Mammary epithelial cell (primary cell): ENCODE measurements around the gene SLC43A2.

ENCODE experiments used
- EZH2 ChIP-seq: IDR thresholded peaks from 2 replicates; pipeline ENCODE4 v1.6.1; 2012; ENCODE audit warnings: low read length, inconsistent platforms, borderline replicate concordance
- TF ChIP-seq, protein P1 (sequence below), 2 donors: IDR thresholded peaks in 1 of 2; conservative IDR thresholded peaks in 1 of 2; 2 replicates each; pipeline ENCODE4 v1.5.1; 2011 to 2012; ENCODE audit warnings: inconsistent platforms in 2 of 2, low read length in 2 of 2, mild to moderate bottlenecking in 2 of 2, control low read depth in 1 of 2, low read depth in 1 of 2; ENCODE audit not compliant: insufficient read depth in 1 of 2; ENCODE audit errors: extremely low read depth in 1 of 2

DNA sequence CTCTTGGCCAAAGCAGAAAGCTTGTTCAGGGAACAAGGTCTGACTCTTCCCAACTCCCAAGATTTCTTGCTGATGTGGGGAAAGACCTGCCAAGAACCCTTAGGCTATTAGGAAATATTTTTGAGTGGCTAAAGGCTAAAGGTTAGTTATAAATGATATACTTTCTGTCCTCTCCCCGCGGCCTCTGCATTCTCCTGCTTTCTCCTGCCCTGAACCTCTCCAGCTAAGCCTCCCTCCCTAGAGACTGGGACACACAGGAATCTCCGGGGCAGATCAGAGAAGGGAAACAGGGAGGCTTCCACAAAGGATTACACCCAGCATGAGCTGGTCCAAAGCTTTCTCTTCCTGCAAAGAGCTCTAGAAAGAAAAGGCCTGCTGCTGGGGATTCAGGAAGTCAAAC is 2.3 kb downstream of the SLC43A2 start:
- TF ChIP-seq, protein P1, sequence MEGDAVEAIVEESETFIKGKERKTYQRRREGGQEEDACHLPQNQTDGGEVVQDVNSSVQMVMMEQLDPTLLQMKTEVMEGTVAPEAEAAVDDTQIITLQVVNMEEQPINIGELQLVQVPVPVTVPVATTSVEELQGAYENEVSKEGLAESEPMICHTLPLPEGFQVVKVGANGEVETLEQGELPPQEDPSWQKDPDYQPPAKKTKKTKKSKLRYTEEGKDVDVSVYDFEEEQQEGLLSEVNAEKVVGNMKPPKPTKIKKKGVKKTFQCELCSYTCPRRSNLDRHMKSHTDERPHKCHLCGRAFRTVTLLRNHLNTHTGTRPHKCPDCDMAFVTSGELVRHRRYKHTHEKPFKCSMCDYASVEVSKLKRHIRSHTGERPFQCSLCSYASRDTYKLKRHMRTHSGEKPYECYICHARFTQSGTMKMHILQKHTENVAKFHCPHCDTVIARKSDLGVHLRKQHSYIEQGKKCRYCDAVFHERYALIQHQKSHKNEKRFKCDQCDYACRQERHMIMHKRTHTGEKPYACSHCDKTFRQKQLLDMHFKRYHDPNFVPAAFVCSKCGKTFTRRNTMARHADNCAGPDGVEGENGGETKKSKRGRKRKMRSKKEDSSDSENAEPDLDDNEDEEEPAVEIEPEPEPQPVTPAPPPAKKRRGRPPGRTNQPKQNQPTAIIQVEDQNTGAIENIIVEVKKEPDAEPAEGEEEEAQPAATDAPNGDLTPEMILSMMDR (conservative IDR thresholded peaks at IDR 0.05 in 1 of 2, IDR thresholded peaks at IDR 0.05 in 1 of 2; ENCODE audit: extremely low read depth in 1 of 2, insufficient read depth in 1 of 2, low read depth in 1 of 2, low read length in 2 of 2), result no peak
- no peak for TF ChIP-seq EZH2
